ENCODE results near the gene ALKAL2.

ALKAL2 gene

DNA sequence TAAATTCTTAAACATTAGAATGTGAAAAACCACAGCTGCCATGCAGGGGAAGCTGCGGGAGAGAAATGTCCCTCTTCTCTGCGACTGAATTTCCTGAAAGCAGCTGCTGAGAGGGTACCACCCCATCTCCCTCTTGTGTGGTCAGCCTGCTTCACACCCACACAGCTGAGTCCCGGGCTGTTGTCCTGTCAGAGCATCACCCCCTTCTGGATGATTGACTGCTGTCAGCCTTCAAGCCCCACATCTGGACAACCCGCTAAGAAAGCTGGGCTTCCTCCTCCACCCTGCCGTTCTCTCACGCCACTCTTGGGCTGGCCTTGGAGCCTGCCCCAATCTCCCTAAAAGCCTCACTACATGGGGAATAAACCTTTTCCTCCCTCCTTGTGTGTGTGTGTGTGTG, 50.0 kb downstream of the ALKAL2 start:
- TF ChIP-seq, protein P1, sequence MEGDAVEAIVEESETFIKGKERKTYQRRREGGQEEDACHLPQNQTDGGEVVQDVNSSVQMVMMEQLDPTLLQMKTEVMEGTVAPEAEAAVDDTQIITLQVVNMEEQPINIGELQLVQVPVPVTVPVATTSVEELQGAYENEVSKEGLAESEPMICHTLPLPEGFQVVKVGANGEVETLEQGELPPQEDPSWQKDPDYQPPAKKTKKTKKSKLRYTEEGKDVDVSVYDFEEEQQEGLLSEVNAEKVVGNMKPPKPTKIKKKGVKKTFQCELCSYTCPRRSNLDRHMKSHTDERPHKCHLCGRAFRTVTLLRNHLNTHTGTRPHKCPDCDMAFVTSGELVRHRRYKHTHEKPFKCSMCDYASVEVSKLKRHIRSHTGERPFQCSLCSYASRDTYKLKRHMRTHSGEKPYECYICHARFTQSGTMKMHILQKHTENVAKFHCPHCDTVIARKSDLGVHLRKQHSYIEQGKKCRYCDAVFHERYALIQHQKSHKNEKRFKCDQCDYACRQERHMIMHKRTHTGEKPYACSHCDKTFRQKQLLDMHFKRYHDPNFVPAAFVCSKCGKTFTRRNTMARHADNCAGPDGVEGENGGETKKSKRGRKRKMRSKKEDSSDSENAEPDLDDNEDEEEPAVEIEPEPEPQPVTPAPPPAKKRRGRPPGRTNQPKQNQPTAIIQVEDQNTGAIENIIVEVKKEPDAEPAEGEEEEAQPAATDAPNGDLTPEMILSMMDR (conservative IDR thresholded peaks at IDR 0.05; ENCODE audit: control insufficient read depth, insufficient read depth, low read depth, low read length) = no peak
- no peak for DNase-seq (ENCODE audit: low read depth)

DNA sequence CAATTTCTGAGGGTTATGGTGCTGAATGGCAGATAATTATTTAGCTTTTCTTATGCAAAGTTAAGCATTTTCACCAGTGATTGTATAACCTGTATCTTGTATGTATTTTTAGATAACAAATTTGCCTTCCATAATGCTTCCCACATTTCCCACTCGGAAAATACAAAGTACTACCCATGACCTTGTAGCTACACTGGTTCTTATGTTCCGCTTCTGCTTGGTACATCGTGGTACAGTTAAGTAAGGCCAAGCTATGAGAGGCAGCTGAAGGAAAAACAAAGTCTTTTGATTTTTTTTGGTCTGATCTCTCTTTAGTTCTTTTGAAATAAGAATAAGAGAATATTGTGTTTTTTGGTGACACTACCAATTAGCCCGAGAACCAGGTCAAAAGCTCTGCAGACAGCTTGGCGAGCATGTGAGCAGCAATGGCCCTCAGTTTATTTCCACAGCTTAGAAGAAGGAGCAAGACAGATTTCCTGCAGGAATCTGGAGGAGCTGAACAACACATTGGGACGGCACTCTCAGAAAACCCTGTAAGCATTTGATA, 50.8 kb downstream of the ALKAL2 start:
- no peak for DNase-seq (ENCODE audit: low read depth)
- no peak overlapping the region for H3K4me3 ChIP-seq (ENCODE audit: control insufficient read depth, low read depth, low read length)
- TF ChIP-seq, protein P1 (conservative IDR thresholded peaks at IDR 0.05; ENCODE audit: control insufficient read depth, insufficient read depth, low read depth, low read length) = no peak

More for the DNA sequence above, 50.0 kb downstream of the ALKAL2 start:
- no peak overlapping the region for H3K4me3 ChIP-seq (ENCODE audit: control insufficient read depth, low read depth, low read length)

DNA sequence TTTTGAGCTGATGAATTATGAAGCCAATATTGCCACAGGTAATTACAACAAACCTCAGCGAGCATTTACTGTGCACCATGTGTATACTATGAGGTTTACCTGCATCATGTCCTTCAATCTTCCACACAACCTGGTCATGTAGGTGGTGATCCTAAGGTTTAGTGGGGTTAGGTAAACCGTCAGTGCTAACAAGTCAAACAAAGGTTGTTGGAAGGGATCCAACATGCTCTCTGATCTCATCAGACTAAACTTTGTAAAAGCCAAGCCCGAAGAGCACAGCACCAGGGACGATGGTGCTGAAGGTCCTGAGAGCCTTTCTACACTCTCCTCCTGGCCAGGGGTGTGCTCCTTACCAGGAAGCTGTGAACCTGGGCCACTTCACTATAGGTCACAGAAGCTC, 53.5 kb downstream of the ALKAL2 start:
- TF ChIP-seq, protein P1 (conservative IDR thresholded peaks at IDR 0.05; ENCODE audit: control insufficient read depth, insufficient read depth, low read depth, low read length) = no peak
- DNase-seq (ENCODE audit: low read depth) = no peak
- H3K4me3 ChIP-seq (ENCODE audit: control insufficient read depth, low read depth, low read length) = no peak overlapping the region

DNA sequence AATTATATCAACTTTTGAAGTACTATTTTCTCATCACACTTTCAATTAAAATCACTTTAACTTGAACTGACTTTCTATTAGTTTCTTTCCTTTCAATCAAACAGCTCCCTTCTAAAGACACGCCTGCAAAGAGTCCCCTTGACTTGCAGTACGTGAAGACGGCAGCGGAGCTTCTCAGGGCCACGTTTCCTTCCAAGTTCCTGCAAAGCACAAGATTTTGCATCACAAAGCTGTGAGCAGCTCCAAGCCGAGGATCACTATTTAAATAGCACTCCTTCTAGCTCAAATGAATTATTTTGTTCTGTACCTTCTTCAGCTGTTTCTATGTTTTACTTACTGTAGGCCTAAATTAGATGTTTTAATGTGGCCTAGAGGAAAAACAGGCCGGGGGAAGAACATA, 54.9 kb downstream of the ALKAL2 start:
- no peak overlapping the region for H3K4me3 ChIP-seq (ENCODE audit: control insufficient read depth, low read depth, low read length)
- TF ChIP-seq, protein P1 (conservative IDR thresholded peaks at IDR 0.05; ENCODE audit: control insufficient read depth, insufficient read depth, low read depth, low read length) = no peak
- DNase-seq (ENCODE audit: low read depth) = no peak

DNA sequence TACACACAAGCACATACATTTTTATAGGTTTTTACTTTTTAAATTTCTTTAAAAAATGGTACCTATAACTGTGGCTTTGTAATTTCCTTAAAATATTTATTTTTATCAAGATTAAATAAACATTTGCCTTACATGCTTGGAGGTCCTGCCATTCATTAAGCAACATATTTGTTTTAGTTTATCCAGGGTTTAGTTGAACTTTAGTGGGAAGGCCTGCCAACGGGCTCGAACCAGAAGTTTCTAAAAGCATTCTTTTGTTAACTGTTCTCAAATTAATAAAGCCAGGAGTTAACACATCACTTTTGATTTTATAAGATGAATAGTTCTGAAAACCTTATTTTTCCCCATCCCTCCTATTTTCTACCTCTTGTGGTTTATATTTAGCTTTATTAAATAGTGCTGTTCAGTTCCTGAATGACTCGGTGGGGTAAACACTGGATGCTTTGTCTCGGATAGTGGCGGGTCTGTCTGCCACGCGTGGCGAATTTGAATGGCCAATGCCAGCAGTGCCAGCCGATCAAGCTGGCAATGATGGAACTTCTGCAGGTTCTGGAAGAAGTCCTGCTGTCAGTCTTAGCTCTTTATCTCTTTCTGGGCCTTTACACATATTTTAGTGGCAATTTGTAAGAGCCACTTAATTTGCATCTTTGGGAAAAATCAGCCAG, 56.2 kb downstream of the ALKAL2 start:
- TF ChIP-seq, protein P1 (conservative IDR thresholded peaks at IDR 0.05; ENCODE audit: control insufficient read depth, insufficient read depth, low read depth, low read length) = no peak
- DNase-seq (ENCODE audit: low read depth) = no peak
- no peak overlapping the region for H3K4me3 ChIP-seq (ENCODE audit: control insufficient read depth, low read depth, low read length)

Data from fibroblast of mammary gland (primary cell).